ENCODE measurements around the gene BMPR1B.

DNA sequence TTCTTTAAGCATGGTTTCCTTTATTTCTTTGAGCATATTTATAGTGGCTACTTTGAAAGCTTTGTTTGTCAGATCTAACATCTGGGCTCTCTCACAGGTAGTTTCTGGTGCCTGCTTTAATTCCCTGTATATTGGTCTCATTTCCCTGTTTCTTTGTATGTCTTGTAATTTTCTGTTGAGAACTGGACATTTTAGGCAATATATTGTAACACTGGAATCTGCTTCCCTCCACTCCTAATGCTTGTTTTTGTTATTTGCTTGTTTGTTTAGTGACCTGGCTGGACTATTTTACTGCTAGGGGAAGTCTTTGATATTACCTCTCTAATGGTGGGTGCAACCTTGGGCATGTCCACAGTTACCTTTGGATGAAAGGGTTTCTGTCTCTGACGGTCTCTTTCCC is 25.0 kb downstream of the BMPR1B start:
- no peak for TF ChIP-seq POLR2AphosphoS5 (IDR thresholded peaks at IDR 0.05)
- TF ChIP-seq, protein P1, sequence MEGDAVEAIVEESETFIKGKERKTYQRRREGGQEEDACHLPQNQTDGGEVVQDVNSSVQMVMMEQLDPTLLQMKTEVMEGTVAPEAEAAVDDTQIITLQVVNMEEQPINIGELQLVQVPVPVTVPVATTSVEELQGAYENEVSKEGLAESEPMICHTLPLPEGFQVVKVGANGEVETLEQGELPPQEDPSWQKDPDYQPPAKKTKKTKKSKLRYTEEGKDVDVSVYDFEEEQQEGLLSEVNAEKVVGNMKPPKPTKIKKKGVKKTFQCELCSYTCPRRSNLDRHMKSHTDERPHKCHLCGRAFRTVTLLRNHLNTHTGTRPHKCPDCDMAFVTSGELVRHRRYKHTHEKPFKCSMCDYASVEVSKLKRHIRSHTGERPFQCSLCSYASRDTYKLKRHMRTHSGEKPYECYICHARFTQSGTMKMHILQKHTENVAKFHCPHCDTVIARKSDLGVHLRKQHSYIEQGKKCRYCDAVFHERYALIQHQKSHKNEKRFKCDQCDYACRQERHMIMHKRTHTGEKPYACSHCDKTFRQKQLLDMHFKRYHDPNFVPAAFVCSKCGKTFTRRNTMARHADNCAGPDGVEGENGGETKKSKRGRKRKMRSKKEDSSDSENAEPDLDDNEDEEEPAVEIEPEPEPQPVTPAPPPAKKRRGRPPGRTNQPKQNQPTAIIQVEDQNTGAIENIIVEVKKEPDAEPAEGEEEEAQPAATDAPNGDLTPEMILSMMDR (IDR thresholded peaks at IDR 0.05), result no peak

Measured in prostate gland (tissue), 2 donors.